A204.1 (cell line): ENCODE data around the gene PITX2.
"Not testable (repeated sequence)": the region's sequence is repeated elsewhere in the genome, so short reads cannot be mapped to it uniquely, and the experiment has no call there.

Experiments
- FAIRE-seq: peaks from 2 replicates; lab custom pipeline; 2012; peaks lifted over from hg19 to GRCh38; lab: Jason Lieb, UNC

Gene PITX2

GRCh38 chr4:110610940-110611831 lies 11.7 kb downstream of the PITX2 start:
- no peak for FAIRE-seq

GRCh38 chr4:110610620-110610939 lies 12.3 kb downstream of the PITX2 start:
- no peak for FAIRE-seq

GRCh38 chr4:110609044-110609750 lies 13.7 kb downstream of the PITX2 start:
- no peak for FAIRE-seq

- FAIRE-seq: no peak
Measured at GRCh38 chr4:110605077-110605476, 17.8 kb downstream of the PITX2 start.

- FAIRE-seq: no peak
Measured at GRCh38 chr4:110602061-110602460, 20.8 kb downstream of the PITX2 start.

- FAIRE-seq: no peak
Measured at GRCh38 chr4:110597582-110597981, 25.3 kb downstream of the PITX2 start.

- no peak for FAIRE-seq
Measured at GRCh38 chr4:110596431-110596830, 26.4 kb downstream of the PITX2 start.

GRCh38 chr4:110595583-110595982 lies 27.3 kb downstream of the PITX2 start:
- no peak for FAIRE-seq

- peak; percentile 92 for FAIRE-seq
Measured at GRCh38 chr4:110589297-110589696, 33.6 kb downstream of the PITX2 start.

- no peak for FAIRE-seq
Measured at GRCh38 chr4:110587666-110588285, 35.1 kb downstream of the PITX2 start.

- peak; percentile 80 for FAIRE-seq
Measured at GRCh38 chr4:110586131-110586850, 36.6 kb downstream of the PITX2 start.

- not testable (repeated sequence) for FAIRE-seq
Measured at GRCh38 chr4:110576696-110577095, 46.2 kb downstream of the PITX2 start.
